Measurements from ENCODE around the gene NPS.
A peak's percentile ranks its signal among the peaks of the same experiment; 100 is the strongest.

Gene NPS

GRCh38 chr10:127563718-127564553, 14.8 kb downstream of the NPS start:
- DNase-seq, result peak; percentile 47

GRCh38 chr10:127564644-127565043, 15.5 kb downstream of the NPS start:
- DNase-seq, result no peak

GRCh38 chr10:127565583-127565982, 16.5 kb downstream of the NPS start:
- no peak for DNase-seq

- DNase-seq, result no peak
Measured at GRCh38 chr10:127569210-127569609, 20.1 kb downstream of the NPS start.

- no peak for DNase-seq
Measured at GRCh38 chr10:127570036-127570435, 20.9 kb downstream of the NPS start.

GRCh38 chr10:127571386-127571785, 22.3 kb downstream of the NPS start:
- no peak for DNase-seq

GRCh38 chr10:127576051-127576450, 26.9 kb downstream of the NPS start:
- DNase-seq, result no peak

- DNase-seq, result no peak
Measured at GRCh38 chr10:127576740-127577161, 27.6 kb downstream of the NPS start.

GRCh38 chr10:127577376-127578258, 28.5 kb downstream of the NPS start:
- DNase-seq, result peak; percentile 11

GRCh38 chr10:127578259-127578960, 29.3 kb downstream of the NPS start:
- DNase-seq, result no peak

- DNase-seq, result no peak
Measured at GRCh38 chr10:127578961-127579305, 29.8 kb downstream of the NPS start.

- no peak for DNase-seq
Measured at GRCh38 chr10:127579640-127580039, 30.5 kb downstream of the NPS start.

- DNase-seq, result no peak
Measured at GRCh38 chr10:127580822-127581221, 31.7 kb downstream of the NPS start.

- DNase-seq, result no peak
Measured at GRCh38 chr10:127585519-127586023, 36.5 kb downstream of the NPS start.

GRCh38 chr10:127587668-127588365, 38.7 kb downstream of the NPS start:
- no peak for DNase-seq

GRCh38 chr10:127592586-127592985, 43.5 kb downstream of the NPS start:
- no peak for DNase-seq

- peak; percentile 21 for DNase-seq
Measured at GRCh38 chr10:127600479-127600878, 51.4 kb downstream of the NPS start.
